GM12878 (cell line): ENCODE data around the gene DOK7. TPM values are rescaled to one million over a fixed set of nuclear protein-coding genes. Genes with fewer than 3 reads are reported as not detected.

Experiments used
- ATF2 ChIP-seq: IDR thresholded peaks from 2 replicates; pipeline ENCODE4 v1.6.1; 2012; ENCODE audit warnings: low read length, inconsistent platforms
- ATF3 ChIP-seq: IDR thresholded peaks from 2 replicates; pipeline ENCODE4 v1.6.1; 2011; ENCODE audit warnings: low read depth, mild to moderate bottlenecking, low read length, moderate library complexity, borderline replicate concordance; ENCODE audit errors: extremely low read depth
- BRCA1 ChIP-seq: IDR thresholded peaks from 2 replicates; pipeline ENCODE4 v1.6.1; 2011; ENCODE audit warnings: low read depth, low read length, improper control_type of control experiment
- CREB1 ChIP-seq: IDR thresholded peaks from 2 replicates; pipeline ENCODE4 v1.6.1; 2012; ENCODE audit warnings: low read depth, mild to moderate bottlenecking, inconsistent platforms
- DPF2 ChIP-seq: fragments of 450-650 bp; IDR thresholded peaks from 2 replicates; pipeline ENCODE4 v1.6.1; 2017; ENCODE audit warnings: mild to moderate bottlenecking
- EGR1 ChIP-seq, 2 experiments: IDR thresholded peaks; 1 replicate in 1 of 2; 2 replicates in 1 of 2; pipeline ENCODE4 v1.6.1; 2011 to 2012; ENCODE audit warnings: low read depth in 2 of 2, low read length in 2 of 2, borderline replicate concordance in 1 of 2, mild to moderate bottlenecking in 1 of 2, moderate library complexity in 1 of 2
- EP300 ChIP-seq, 2 experiments: fragments of 150-350 bp in 1 of 2; IDR thresholded peaks; 2 replicates each; pipeline ENCODE4 v1.6.1; 2011 to 2012; ENCODE audit warnings: low read depth in 2 of 2, low read length in 2 of 2, borderline replicate concordance in 1 of 2, improper control_type of control experiment in 1 of 2, inconsistent platforms in 1 of 2; ENCODE audit not compliant: control insufficient read depth in 1 of 2
- IKZF2 ChIP-seq, 2 experiments: fragments of 450-650 bp; IDR thresholded peaks; 2 replicates each; pipeline ENCODE4 v1.6.1; 2017; ENCODE audit warnings: mild to moderate bottlenecking in 2 of 2, moderate library complexity in 2 of 2
- LARP7 ChIP-seq: fragments of 450-650 bp; IDR thresholded peaks from 2 replicates; pipeline ENCODE4 v1.6.1; 2017; ENCODE audit warnings: mild to moderate bottlenecking
- MAX ChIP-seq: IDR thresholded peaks from 2 replicates; pipeline ENCODE4 v1.6.1; 2012; ENCODE audit warnings: low read depth, low read length, improper control_type of control experiment
- MEF2B ChIP-seq: fragments of 450-650 bp; IDR thresholded peaks from 2 replicates; pipeline ENCODE4 v1.6.1; 2018; ENCODE audit warnings: mild to moderate bottlenecking, moderate library complexity; ENCODE audit not compliant: partially characterized antibody, poor library complexity, severe bottlenecking
- NFIC ChIP-seq: IDR thresholded peaks from 2 replicates; pipeline ENCODE4 v1.6.1; 2012; ENCODE audit warnings: low read depth, mild to moderate bottlenecking, inconsistent platforms, low read length, moderate library complexity
- NFYB ChIP-seq: IDR thresholded peaks from 2 replicates; pipeline ENCODE4 v1.6.1; 2011; ENCODE audit warnings: low read depth, mild to moderate bottlenecking, low read length, improper control_type of control experiment, moderate library complexity; ENCODE audit not compliant: insufficient read depth
- NR2C1 ChIP-seq: fragments of 450-650 bp; IDR thresholded peaks from 2 replicates; pipeline ENCODE4 v1.6.1; 2017; ENCODE audit warnings: antibody characterized with exemption, mild to moderate bottlenecking, moderate library complexity
- NRF1 ChIP-seq: conservative IDR thresholded peaks from 2 replicates; pipeline ENCODE4 v1.6.1; 2011; ENCODE audit warnings: mild to moderate bottlenecking, low read depth, low read length, improper control_type of control experiment
- POLR2AphosphoS5 ChIP-seq: IDR thresholded peaks from 2 replicates; pipeline ENCODE4 v1.6.1; 2011; ENCODE audit warnings: mild to moderate bottlenecking, low read length, inconsistent platforms
- RAD21 ChIP-seq: IDR thresholded peaks from 2 replicates; pipeline ENCODE4 v1.6.1; 2011; ENCODE audit warnings: mild to moderate bottlenecking, low read depth, low read length, moderate library complexity; ENCODE audit not compliant: insufficient read depth
- RAD51 ChIP-seq: fragments of 450-650 bp; IDR thresholded peaks from 2 replicates; pipeline ENCODE4 v1.6.1; 2016; ENCODE audit warnings: moderate library complexity, mild to moderate bottlenecking, inconsistent platforms
- RELA ChIP-seq: fragments of 450-650 bp; IDR thresholded peaks from 2 replicates; pipeline ENCODE4 v1.8.0; 2014; ENCODE audit warnings: borderline replicate concordance; ENCODE audit not compliant: partially characterized antibody
- SIX5 ChIP-seq: IDR thresholded peaks from 2 replicates; pipeline ENCODE4 v1.6.1; 2011; ENCODE audit warnings: mild to moderate bottlenecking, low read depth, low read length, moderate library complexity; ENCODE audit not compliant: severe bottlenecking
- SMAD1 ChIP-seq: fragments of 450-650 bp; IDR thresholded peaks from 2 replicates; pipeline ENCODE4 v1.6.1; 2018; ENCODE audit warnings: mild to moderate bottlenecking, low read depth; ENCODE audit not compliant: partially characterized antibody
- SPI1 ChIP-seq: IDR thresholded peaks from 2 replicates; pipeline ENCODE4 v1.6.1; 2011; ENCODE audit warnings: low read depth, mild to moderate bottlenecking, low read length, moderate library complexity, borderline replicate concordance; ENCODE audit not compliant: insufficient read depth
- SRF ChIP-seq, 2 experiments: IDR thresholded peaks; 2 replicates each; pipeline ENCODE4 v1.6.1; 2011; ENCODE audit warnings: low read depth in 2 of 2, low read length in 2 of 2, mild to moderate bottlenecking in 1 of 2, moderate library complexity in 1 of 2
- TARDBP ChIP-seq: IDR thresholded peaks from 2 replicates; pipeline ENCODE4 v1.6.1; 2016; ENCODE audit warnings: borderline replicate concordance
- USF1 ChIP-seq: IDR thresholded peaks from 2 replicates; pipeline ENCODE4 v1.6.1; 2011; ENCODE audit warnings: borderline replicate concordance, low read depth, mild to moderate bottlenecking, moderate library complexity, mixed read lengths, low read length; ENCODE audit not compliant: insufficient read depth; ENCODE audit errors: extremely low read length
- ZNF622 ChIP-seq: fragments of 450-650 bp; IDR thresholded peaks from 2 replicates; pipeline ENCODE4 v1.6.1; 2017; ENCODE audit warnings: mild to moderate bottlenecking, inconsistent platforms
- ZSCAN29 ChIP-seq: fragments of 450-650 bp; IDR thresholded peaks from 2 replicates; pipeline ENCODE4 v1.6.1; 2017; ENCODE audit warnings: mild to moderate bottlenecking, moderate library complexity
- ZZZ3 ChIP-seq: IDR thresholded peaks from 2 replicates; pipeline ENCODE4 v1.6.1; 2011; ENCODE audit warnings: low read depth; ENCODE audit not compliant: control insufficient read depth, insufficient read length
- polyA plus RNA-seq, 11 experiments: library from polyadenylated mRNA; depleted of rRNA in 4 of 11; unstranded in 6 of 11; stranded (reverse) in 5 of 11; fragments of >200 nt; fragmentation: Nextera tagmentation in 4 of 11; fragmentation: Illumina TruSeq in 1 of 11; extraction: Ambion mirVana in 4 of 11; extraction: Trizol in 1 of 11; gene quantifications; 1 replicate in 1 of 11; 2 replicates in 10 of 11; pipeline versions ENCODE4 v1.2.1 to v1.2.3, GENCODE V29; 2011 to 2016; ENCODE audit warnings: inconsistent platforms in 2 of 11, missing spikeins in 2 of 11, low read depth in 1 of 11
- total RNA-seq, 4 experiments: library from RNA; depleted of rRNA in 3 of 4; stranded (reverse); fragments of >200 nt in 3 of 4; fragmentation: Illumina TruSeq in 1 of 4; extraction: Trizol in 1 of 4; gene quantifications; 2 replicates each; pipeline versions ENCODE4 v1.2.1 to v1.2.3, GENCODE V29; 2013 to 2021

The DOK7 gene
- total and polyA plus RNA-seq, 10 of the 15 experiments (the other 5 are each of a cell fraction or from before 2014, with no cell fraction given) = 0.04 to 0.46 (median 0.18) TPM; not detected in 4

GRCh38 chr4:3531879-3532750 is 69.0 kb downstream of the DOK7 start, which contains the start of gene LRPAP1 (continued):
- TF ChIP-seq SIX5 = peak; percentile 80
- TF ChIP-seq ATF2 = no peak
- no peak for TF ChIP-seq RELA
- peak; percentile 87 for TF ChIP-seq NRF1
- TF ChIP-seq SPI1 = no peak
- no peak for TF ChIP-seq MAX
- TF ChIP-seq ZNF622 = no peak
- TF ChIP-seq MEF2B = peak; percentile 12
- no peak for TF ChIP-seq RAD21
- TF ChIP-seq ZSCAN29 = no peak
- no peak for TF ChIP-seq NFIC
- TF ChIP-seq LARP7 = 0 out of 2 replicates have a peak, but pooled peaks have one; percentile 48
- TF ChIP-seq EP300 (IDR thresholded peaks at IDR 0.05; ENCODE audit: borderline replicate concordance in 1 of 2, control insufficient read depth in 1 of 2, low read depth in 2 of 2, low read length in 2 of 2) = no peak
- no peak for TF ChIP-seq NR2C1
- no peak for TF ChIP-seq USF1
- TF ChIP-seq EGR1 (IDR thresholded peaks at IDR 0.05; ENCODE audit: borderline replicate concordance in 1 of 2, low read depth in 2 of 2, low read length in 2 of 2) = 0 out of 3 replicates have a peak, but pooled peaks of 1 of the 2 experiments have one; percentile 41
- TF ChIP-seq IKZF2 (IDR thresholded peaks at IDR 0.05) = no peak
- no peak for TF ChIP-seq BRCA1
- no peak for TF ChIP-seq ATF3
- no peak for TF ChIP-seq SMAD1
- TF ChIP-seq ZZZ3 = no peak
- 0 out of 2 replicates have a peak, but pooled peaks have one; percentile 36 for TF ChIP-seq TARDBP
- no peak for TF ChIP-seq DPF2
- TF ChIP-seq NFYB = no peak
- no peak for TF ChIP-seq RAD51
- no peak for TF ChIP-seq CREB1
- peak; percentile 98 for TF ChIP-seq POLR2AphosphoS5
- no peak for TF ChIP-seq SRF (IDR thresholded peaks at IDR 0.05; ENCODE audit: low read depth in 2 of 2, low read length in 2 of 2)
